ENCODE data around the gene GORASP1.
A peak's percentile ranks its signal among the peaks of the same experiment; 100 is the strongest.

Gene GORASP1

DNA sequence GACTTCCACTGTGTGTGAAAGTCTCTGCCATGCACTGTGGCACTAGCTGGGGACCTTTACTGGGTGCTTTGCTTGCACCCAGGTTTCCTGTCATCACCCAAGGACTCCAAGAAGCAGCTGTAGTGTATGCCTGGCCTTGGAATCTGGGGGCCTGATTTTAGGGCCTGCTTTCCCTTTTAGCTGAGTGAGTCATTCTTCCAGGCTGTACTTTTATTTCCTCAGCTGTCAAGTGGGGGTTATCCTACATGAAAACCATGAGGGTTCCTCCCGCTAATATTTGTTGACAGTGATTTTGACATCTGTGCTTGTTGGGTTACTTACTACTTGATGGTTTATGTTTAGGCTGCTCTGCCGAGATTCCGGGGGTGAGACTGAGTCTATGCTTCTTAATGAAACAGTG, 18.5 kb downstream of the GORASP1 start:
- H3K27ac ChIP-seq: no peak overlapping the region
- TF ChIP-seq, protein P1, sequence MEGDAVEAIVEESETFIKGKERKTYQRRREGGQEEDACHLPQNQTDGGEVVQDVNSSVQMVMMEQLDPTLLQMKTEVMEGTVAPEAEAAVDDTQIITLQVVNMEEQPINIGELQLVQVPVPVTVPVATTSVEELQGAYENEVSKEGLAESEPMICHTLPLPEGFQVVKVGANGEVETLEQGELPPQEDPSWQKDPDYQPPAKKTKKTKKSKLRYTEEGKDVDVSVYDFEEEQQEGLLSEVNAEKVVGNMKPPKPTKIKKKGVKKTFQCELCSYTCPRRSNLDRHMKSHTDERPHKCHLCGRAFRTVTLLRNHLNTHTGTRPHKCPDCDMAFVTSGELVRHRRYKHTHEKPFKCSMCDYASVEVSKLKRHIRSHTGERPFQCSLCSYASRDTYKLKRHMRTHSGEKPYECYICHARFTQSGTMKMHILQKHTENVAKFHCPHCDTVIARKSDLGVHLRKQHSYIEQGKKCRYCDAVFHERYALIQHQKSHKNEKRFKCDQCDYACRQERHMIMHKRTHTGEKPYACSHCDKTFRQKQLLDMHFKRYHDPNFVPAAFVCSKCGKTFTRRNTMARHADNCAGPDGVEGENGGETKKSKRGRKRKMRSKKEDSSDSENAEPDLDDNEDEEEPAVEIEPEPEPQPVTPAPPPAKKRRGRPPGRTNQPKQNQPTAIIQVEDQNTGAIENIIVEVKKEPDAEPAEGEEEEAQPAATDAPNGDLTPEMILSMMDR (conservative IDR thresholded peaks at IDR 0.05): no peak
- TF ChIP-seq ZFX (IDR thresholded peaks at IDR 0.05): no peak

DNA sequence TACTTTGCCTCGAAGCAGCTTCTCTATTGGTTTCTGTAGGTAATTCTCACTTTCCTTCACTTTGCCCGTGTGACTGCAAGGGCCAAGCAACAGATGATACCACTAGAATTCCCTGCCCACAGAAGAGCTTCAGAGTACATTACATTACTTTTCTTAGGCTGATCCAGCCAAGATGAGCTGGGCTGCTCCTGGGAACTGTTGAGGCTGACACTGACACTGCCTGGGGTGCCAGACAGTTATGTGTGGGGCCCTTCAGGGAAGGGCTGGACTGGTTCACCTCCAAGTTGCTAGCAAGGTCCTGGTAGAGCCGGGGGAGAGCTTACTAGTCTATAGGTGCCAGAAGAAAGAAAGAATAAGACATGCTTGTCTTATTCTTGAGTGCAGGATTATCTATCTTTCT, 19.0 kb downstream of the GORASP1 start:
- TF ChIP-seq, protein P1 (conservative IDR thresholded peaks at IDR 0.05): no peak
- H3K27ac ChIP-seq: no peak overlapping the region

DNA sequence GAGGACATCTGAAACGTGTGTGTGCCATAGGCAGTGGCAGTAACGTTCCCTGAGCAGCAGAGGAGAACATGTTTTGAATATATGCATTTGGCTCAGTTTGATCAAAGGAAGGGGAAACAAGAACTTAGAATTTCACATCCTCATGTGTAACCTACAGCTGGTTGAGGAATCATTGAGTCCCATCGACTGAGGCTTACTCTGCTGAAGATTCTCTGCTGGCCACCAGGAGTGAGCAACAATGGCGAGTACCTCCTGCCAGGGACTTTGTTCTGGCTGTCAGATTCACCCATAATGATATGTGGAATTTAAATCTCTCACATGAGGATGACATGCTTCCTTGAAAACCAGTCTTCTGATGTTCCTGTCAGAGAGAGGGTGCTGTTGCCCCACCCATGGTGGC, 21.3 kb downstream of the GORASP1 start:
- TF ChIP-seq, protein P1 (conservative IDR thresholded peaks at IDR 0.05): no peak
- TF ChIP-seq ZFX (IDR thresholded peaks at IDR 0.05): no peak
- no peak overlapping the region for H3K27ac ChIP-seq

DNA sequence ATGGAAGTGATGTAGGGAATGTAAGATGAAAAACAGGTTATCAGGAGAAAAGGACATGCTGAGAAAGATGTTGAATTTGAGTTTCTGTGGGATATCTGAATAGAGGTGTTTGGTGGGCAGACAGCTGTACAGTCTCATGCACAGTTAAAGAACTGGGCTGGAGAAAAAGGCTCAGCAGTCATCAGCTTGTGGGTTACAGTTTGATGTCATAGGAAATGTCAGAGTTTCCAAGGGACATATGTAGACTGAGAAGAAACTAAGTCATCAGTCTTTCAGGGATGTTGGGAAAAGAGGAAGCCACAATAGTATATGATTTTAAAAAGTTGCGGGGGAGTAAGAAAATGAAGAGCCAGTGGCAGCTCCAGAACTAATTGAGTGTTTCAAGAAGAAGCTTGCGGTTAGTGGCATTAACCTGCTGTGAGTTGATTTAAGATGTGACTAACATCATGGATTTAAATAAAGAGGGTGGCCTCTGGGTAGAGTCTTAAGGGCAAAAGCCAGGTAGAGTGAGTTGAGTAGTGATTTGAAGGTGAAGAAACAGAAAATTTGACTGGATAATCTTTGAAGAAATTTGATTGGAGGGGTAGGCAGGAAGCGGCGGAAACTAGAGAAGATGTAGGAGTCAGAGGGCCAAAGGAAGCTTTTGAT, 24.6 kb downstream of the GORASP1 start:
- no peak overlapping the region for H3K27ac ChIP-seq
- TF ChIP-seq, protein P1 (conservative IDR thresholded peaks at IDR 0.05): no peak
- TF ChIP-seq ZFX (IDR thresholded peaks at IDR 0.05): no peak

DNA sequence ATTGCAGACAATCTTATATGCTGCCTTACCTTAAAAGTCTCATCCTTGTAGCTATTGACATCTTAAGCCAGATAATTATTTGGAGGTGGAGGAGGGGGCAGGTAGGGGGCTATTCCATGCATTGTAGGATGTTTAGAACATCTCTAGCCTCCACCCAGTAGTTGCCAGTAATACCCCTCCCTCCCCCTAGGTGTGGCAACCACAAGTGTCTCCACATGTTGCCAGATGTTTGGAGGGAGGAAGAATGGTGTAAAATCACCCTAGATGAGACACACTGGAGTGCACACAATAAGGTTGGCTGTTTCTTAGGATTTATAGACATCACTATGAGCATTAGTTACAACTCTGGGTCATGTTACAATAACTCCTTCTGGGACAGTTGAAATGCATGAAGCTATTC, 27.4 kb downstream of the GORASP1 start:
- no peak for TF ChIP-seq ZFX (IDR thresholded peaks at IDR 0.05)

DNA sequence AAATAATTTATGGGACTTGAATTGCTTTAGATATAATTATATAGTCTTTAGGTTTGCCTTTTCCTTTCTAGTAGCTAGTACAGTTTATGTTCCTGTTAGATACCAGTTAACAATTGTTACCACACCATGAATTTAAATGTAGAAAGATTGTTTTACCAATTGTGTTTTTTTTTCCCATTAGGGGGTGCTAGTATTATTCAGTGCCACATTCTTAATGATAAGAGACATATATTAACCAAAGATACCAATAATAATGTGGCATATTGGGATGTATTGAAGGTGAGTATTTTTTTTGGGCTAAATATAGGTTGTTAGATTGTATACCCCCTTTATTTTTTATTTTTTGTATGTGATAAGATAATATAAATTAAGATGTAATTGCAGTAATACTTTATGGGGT, 27.9 kb downstream of the GORASP1 start:
- no peak for TF ChIP-seq ZFX (IDR thresholded peaks at IDR 0.05)
- TF ChIP-seq, protein P1 (conservative IDR thresholded peaks at IDR 0.05): peak; percentile 32
- no peak overlapping the region for H3K27ac ChIP-seq

More for the DNA sequence above, 27.4 kb downstream of the GORASP1 start:
- no peak overlapping the region for H3K27ac ChIP-seq

DNA sequence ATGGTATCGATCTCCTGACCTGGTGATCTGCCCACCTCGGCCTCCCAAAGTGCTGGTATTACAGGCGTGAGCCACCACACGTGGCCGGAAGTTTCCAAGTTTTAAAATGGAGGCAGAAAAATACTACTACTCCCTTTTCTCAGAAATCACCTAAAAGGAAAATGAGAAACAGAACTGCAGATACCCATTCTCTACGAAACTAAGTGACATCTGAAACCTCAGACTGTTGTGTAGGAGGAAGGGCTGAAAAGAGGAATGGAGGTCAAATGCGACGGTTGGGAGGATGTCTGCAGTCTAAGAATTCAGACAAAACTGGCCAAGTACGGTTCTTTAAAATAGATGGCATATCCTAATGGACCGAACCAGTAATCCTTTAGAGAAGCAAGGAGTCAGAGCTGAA, 31.5 kb downstream of the GORASP1 start:
- no peak overlapping the region for H3K27ac ChIP-seq
- TF ChIP-seq ZFX (IDR thresholded peaks at IDR 0.05): no peak
- TF ChIP-seq, protein P1 (conservative IDR thresholded peaks at IDR 0.05): no peak

DNA sequence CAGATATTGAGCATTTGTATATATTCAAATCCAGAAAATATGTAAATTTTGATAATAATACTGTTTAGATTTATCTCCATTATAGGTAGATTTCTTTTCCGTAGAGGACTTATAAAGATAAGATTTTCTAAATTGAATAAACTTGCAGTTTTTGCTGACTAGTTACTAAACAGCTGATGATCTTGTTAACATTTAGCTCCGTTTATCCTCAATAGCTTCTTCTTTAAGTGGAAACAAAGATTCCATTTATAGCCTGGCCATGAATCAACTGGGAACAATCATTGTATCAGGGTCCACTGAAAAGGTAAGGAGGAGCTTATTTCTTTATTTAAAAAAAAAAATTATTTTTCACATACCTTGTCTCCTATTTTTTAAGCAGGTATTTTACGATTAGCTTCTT, 38.9 kb downstream of the GORASP1 start:
- TF ChIP-seq, protein P1 (conservative IDR thresholded peaks at IDR 0.05): no peak
- TF ChIP-seq ZFX (IDR thresholded peaks at IDR 0.05): no peak
- no peak overlapping the region for H3K27ac ChIP-seq

Data from C4-2B (cell line).